ENCODE measurements around the gene B3GALT4.
A peak's percentile ranks its signal among the peaks of the same experiment; 100 is the strongest.

B3GALT4 gene

GRCh38 chr6:33286946-33287914, 10.3 kb downstream of the B3GALT4 start:
- H3K4me3 ChIP-seq (ENCODE audit: low read depth, low read length), result no peak overlapping the region
- no peak for DNase-seq (ENCODE audit: low read depth)
- TF ChIP-seq CTCF (IDR thresholded peaks at IDR 0.05; ENCODE audit: control insufficient read depth, extremely low read depth, insufficient read depth), result no peak

- peak overlapping the region; percentile 100 for H3K4me3 ChIP-seq (ENCODE audit: low read depth, low read length)
- TF ChIP-seq CTCF (IDR thresholded peaks at IDR 0.05; ENCODE audit: control insufficient read depth, extremely low read depth, insufficient read depth), result no peak
- DNase-seq (ENCODE audit: low read depth), result no peak
Measured at GRCh38 chr6:33288141-33288920, 11.4 kb downstream of the B3GALT4 start.

- peak; percentile 79 for DNase-seq (ENCODE audit: low read depth)
- TF ChIP-seq CTCF (IDR thresholded peaks at IDR 0.05; ENCODE audit: control insufficient read depth, extremely low read depth, insufficient read depth), result no peak
- peak within 1 kb of the TSS; percentile 100 for H3K4me3 ChIP-seq (ENCODE audit: low read depth, low read length)
Measured at GRCh38 chr6:33288921-33289783, 12.2 kb downstream of the B3GALT4 start, which contains the start of the genes PFDN6 and WDR46. PFDN6 (plus strand) TSS chr6:33289601; CDS start chr6:33289857, 256 bp downstream. WDR46 (minus strand) TSS chr6:33289239; CDS start chr6:33289170, 69 bp downstream.

- peak overlapping the region; percentile 100 for H3K4me3 ChIP-seq (ENCODE audit: low read depth, low read length)
- no peak for DNase-seq (ENCODE audit: low read depth)
- TF ChIP-seq CTCF (IDR thresholded peaks at IDR 0.05; ENCODE audit: control insufficient read depth, extremely low read depth, insufficient read depth), result no peak
Measured at GRCh38 chr6:33289784-33290315, 12.9 kb downstream of the B3GALT4 start.

- TF ChIP-seq CTCF (IDR thresholded peaks at IDR 0.05; ENCODE audit: control insufficient read depth, extremely low read depth, insufficient read depth), result no peak
- H3K4me3 ChIP-seq (ENCODE audit: low read depth, low read length), result peak overlapping the region; percentile 100
- DNase-seq (ENCODE audit: low read depth), result no peak
Measured at GRCh38 chr6:33290459-33290858, 13.5 kb downstream of the B3GALT4 start.
